ENCODE results near the gene SCAF1. TPM values are rescaled to one million over a fixed set of nuclear protein-coding genes. Genes with fewer than 3 reads are reported as not detected.

Gene SCAF1
- total and polyA plus RNA-seq, 2 of the 13 experiments (the other 11 are each of a cell fraction or from before 2014, with no cell fraction given), result 3.3 to 6.1 TPM

- no peak for TF ChIP-seq HNRNPH1 (optimal IDR thresholded peaks at IDR 0.05; ENCODE audit: low read depth, low read length)
- TF ChIP-seq ADNP (CRISPR knock-in tag; IDR thresholded peaks at IDR 0.05), result no peak
- TF ChIP-seq NR2F2 (IDR thresholded peaks at IDR 0.05; ENCODE audit: borderline replicate concordance, low read depth), result no peak
- no peak for TF ChIP-seq HCFC1 (IDR thresholded peaks at IDR 0.05; ENCODE audit: low read depth, low read length)
- intact Hi-C loops (cut with micrococcal nuclease; ENCODE audit: unreplicated experiment), result no loop called here
- no peak overlapping the region for H3K9ac ChIP-seq (ENCODE audit: insufficient read depth, low read depth, low read length)
- no peaks in the 10 kb centered on the region for H3K4me1 ChIP-seq (ENCODE audit: insufficient read depth, low read length)
- ATAC-seq (no peak), FAIRE-seq (no peak), DNase-seq (ENCODE audit: low spot score) (no peak)
- no peaks in the 10 kb centered on the region for H3K27me3 ChIP-seq (ENCODE audit: control insufficient read depth in 1 of 2, insufficient read depth in 2 of 2, low read length in 2 of 2)
- WGBS (ENCODE audit: low lambda C conversion rate), result 97% methylated on average over 9 of the region's 12 CpGs
- BruUV-seq (replicated peaks), result no TSS peak
- H3K79me2 ChIP-seq (ENCODE audit: insufficient read depth, low read length), result peaks cover 2% of the 10 kb centered on the region
- H3K36me3 ChIP-seq (replicated peaks in 1 of 2; ENCODE audit: control insufficient read depth in 1 of 2, insufficient read depth in 2 of 2, low read length in 2 of 2), result peaks cover 24 to 53% of the 10 kb centered on the region in 2 experiments
- no peak overlapping the region for H2AFZ ChIP-seq (ENCODE audit: low read length)
- in situ Hi-C loops (cut with HindIII; ENCODE audit: extremely low pct_ligation_motif_present, low pct_unique_long_range_greater_than_20kb), result no loop called here
- CTCF ChIA-PET (ENCODE audit: low intra/inter-chr PET ratio, low total read pairs), result no interaction called here
- no peak overlapping the region for H3K4me3 ChIP-seq (replicated peaks in 1 of 3; ENCODE audit: insufficient read depth in 1 of 3, low read depth in 2 of 3, low read length in 3 of 3)
- POLR2A ChIA-PET, result interaction anchor here (0.8 kb wide), 1 partner anchor 11 kb away, joined by 4 read pairs; the partner anchor contains the start of gene PRMT1
- H3K4me2 ChIP-seq (ENCODE audit: low read depth, low read length), result no peak overlapping the region
- peaks cover 5% of the 10 kb centered on the region; the same call in 1 of the 2 replicates for H4K20me1 ChIP-seq (ENCODE audit: insufficient read depth, low read length)
- H3K27ac ChIP-seq (ENCODE audit: extremely low read length, insufficient read depth, low read length), result no peak overlapping the region
- H3K9me3 ChIP-seq (ENCODE audit: low read length), result no peaks in the 10 kb centered on the region
Measured at GRCh38 chr19:49687150-49687549, 45.1 kb downstream of the SCAF1 start.

- no peak overlapping the region for H3K27ac ChIP-seq (ENCODE audit: extremely low read length, insufficient read depth, low read length)
- BruUV-seq (replicated peaks), result no TSS peak
- DNase-seq (ENCODE audit: low spot score), result no peak
- H3K36me3 ChIP-seq (replicated peaks in 1 of 2; ENCODE audit: control insufficient read depth in 1 of 2, insufficient read depth in 2 of 2, low read length in 2 of 2), result peaks cover 21 to 47% of the 10 kb centered on the region in 2 experiments
- H3K9me3 ChIP-seq (ENCODE audit: low read length), result no peaks in the 10 kb centered on the region
- WGBS (ENCODE audit: low lambda C conversion rate), result 96% methylated on average over 19 of the region's 26 CpGs
- no peak for ATAC-seq
- H3K27me3 ChIP-seq (ENCODE audit: control insufficient read depth in 1 of 2, insufficient read depth in 2 of 2, low read length in 2 of 2), result no peaks in the 10 kb centered on the region
- no peak for FAIRE-seq
- TF ChIP-seq CENPBD1 (CRISPR knock-in tag; IDR thresholded peaks at IDR 0.05; ENCODE audit: borderline replicate concordance, low read depth) (no peak), ZSCAN21 (CRISPR knock-in tag; IDR thresholded peaks at IDR 0.05; ENCODE audit: borderline replicate concordance) (no peak), MTA3 (CRISPR knock-in tag; IDR thresholded peaks at IDR 0.05) (no peak), RBFOX2 (IDR thresholded peaks at IDR 0.05; ENCODE audit: low read depth, low read length) (peak; percentile 69), AGO1 (IDR thresholded peaks at IDR 0.05; ENCODE audit: low read depth, low read length, poor library complexity, severe bottlenecking) (no peak), AGO2 (optimal IDR thresholded peaks at IDR 0.05; ENCODE audit: low read depth, low read length) (peak; percentile 57)
- H3K4me3 ChIP-seq (replicated peaks in 1 of 3; ENCODE audit: insufficient read depth in 1 of 3, low read depth in 2 of 3, low read length in 3 of 3), result no peak overlapping the region
- H3K4me2 ChIP-seq (ENCODE audit: low read depth, low read length), result no peak overlapping the region
- in situ Hi-C loops (cut with HindIII; ENCODE audit: extremely low pct_ligation_motif_present, low pct_unique_long_range_greater_than_20kb) (no loop called here), intact Hi-C loops (cut with micrococcal nuclease; ENCODE audit: unreplicated experiment) (no loop called here)
- POLR2A ChIA-PET, result interaction anchor here (0.8 to 1.9 kb wide), 2 partner anchors 11 kb away, joined by 4 to 5 read pairs; partner anchors contain the start of gene PRMT1
- H3K79me2 ChIP-seq (ENCODE audit: insufficient read depth, low read length), result peaks cover 2% of the 10 kb centered on the region
- no peaks in the 10 kb centered on the region for H3K4me1 ChIP-seq (ENCODE audit: insufficient read depth, low read length)
- H4K20me1 ChIP-seq (ENCODE audit: insufficient read depth, low read length), result peaks cover 5% of the 10 kb centered on the region; the same call in 1 of the 2 replicates
- no peak overlapping the region for H2AFZ ChIP-seq (ENCODE audit: low read length)
- H3K9ac ChIP-seq (ENCODE audit: insufficient read depth, low read depth, low read length), result no peak overlapping the region
- CTCF ChIA-PET (ENCODE audit: low intra/inter-chr PET ratio, low total read pairs), result no interaction called here
Measured at GRCh38 chr19:49687566-49688316, 45.7 kb downstream of the SCAF1 start.

All from HepG2 (cell line).